NCI-H1436 treated with DMSO at 0.1 percent for 48 hours (cell line): ENCODE data around the gene OR8S1.

Experiments
- DNase-seq: peaks from one replicate; lab custom pipeline; 2025; lab: John Stamatoyannopoulos, UW

OR8S1 gene

GRCh38 chr12:48556631-48557030, 31.2 kb downstream of the OR8S1 start:
- DNase-seq, result no peak

- DNase-seq, result no peak
Measured at GRCh38 chr12:48557919-48558318, 32.5 kb downstream of the OR8S1 start.

- DNase-seq, result no peak
Measured at GRCh38 chr12:48567731-48568130, 42.3 kb downstream of the OR8S1 start.

- DNase-seq, result no peak
Measured at GRCh38 chr12:48569946-48570345, 44.5 kb downstream of the OR8S1 start, which contains the start of gene LALBA. Gene LALBA, minus strand, starts transcription at chr12:48570046. Its CDS starts 26 bp downstream, at chr12:48570020.

GRCh38 chr12:48572326-48572725, 46.9 kb downstream of the OR8S1 start:
- DNase-seq, result no peak
